ENCODE results near the gene PLPPR1. TPM values are rescaled to one million over a fixed set of nuclear protein-coding genes. Genes with fewer than 3 reads are reported as not detected.

The PLPPR1 gene
- total RNA-seq, 1 experiment from 2014 or later = not detected

DNA sequence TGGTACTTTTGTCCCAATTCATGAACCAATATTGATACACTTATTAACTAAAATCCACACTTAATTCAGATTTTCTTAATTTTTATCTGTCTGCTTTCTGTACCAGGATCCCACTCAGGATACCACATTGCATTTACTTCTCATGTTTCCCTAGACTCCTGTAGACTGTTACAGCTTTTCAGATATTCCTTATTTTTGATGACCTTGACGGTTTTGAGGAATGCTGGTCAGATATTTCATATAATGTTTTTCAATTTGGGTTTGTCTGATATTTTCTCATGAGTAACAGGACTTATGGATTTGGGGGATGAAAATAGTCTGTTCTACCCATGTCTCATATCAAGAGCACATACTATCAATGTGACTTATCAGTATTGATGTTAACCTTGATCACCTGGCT, 37.4 kb downstream of the PLPPR1 start:
- DNase-seq (ENCODE audit: low read depth, low spot score) (no peak), ATAC-seq (no peak)
- RAD21 ChIA-PET (ENCODE audit: low non-redundant PET in 1 of 2, low total read pairs in 2 of 2, uncharacterized antibody in 2 of 2, unreplicated experiment in 2 of 2) = no interaction called here
- Histone ChIP-seq H3K36me3 (ENCODE audit: control insufficient read depth in 1 of 2, insufficient read depth in 2 of 2, low read length in 2 of 2) (no peaks in the 10 kb centered on the region), H3K9ac (ENCODE audit: low read length) (no peak overlapping the region), H3K79me2 (ENCODE audit: insufficient read depth, low read length) (no peaks in the 10 kb centered on the region), H3K9me2 (ENCODE audit: insufficient read depth) (no peaks in the 10 kb centered on the region), H3K4me2 (ENCODE audit: low read length) (no peak overlapping the region), H3K4me3 (replicated peaks in 1 of 2; ENCODE audit: low read depth in 1 of 2, low read length in 2 of 2) (no peak overlapping the region), H4K20me1 (ENCODE audit: insufficient read depth) (no peaks in the 10 kb centered on the region), H3K27me3 (ENCODE audit: insufficient read depth, low read length) (peaks cover 15% of the 10 kb centered on the region; the same call in 1 of the 2 replicates), H3K27ac (ENCODE audit: low read depth, low read length) (no peak overlapping the region), H2AFZ (ENCODE audit: low read depth, low read length, poor library complexity, severe bottlenecking) (no peak overlapping the region), H3K9me3 (ENCODE audit: control insufficient read depth in 1 of 2, insufficient read depth in 1 of 2, low read depth in 1 of 2, low read length in 2 of 2) (no peaks in the 10 kb centered on the region), H3K4me1 (ENCODE audit: control insufficient read depth in 1 of 2, insufficient read depth in 2 of 2, low read length in 2 of 2) (no peaks in the 10 kb centered on the region)
- BruUV-seq (replicated peaks) = no TSS peak
- POLR2A ChIA-PET = no interaction called here
- CTCF ChIA-PET = no interaction called here
- TF ChIP-seq, protein P1, sequence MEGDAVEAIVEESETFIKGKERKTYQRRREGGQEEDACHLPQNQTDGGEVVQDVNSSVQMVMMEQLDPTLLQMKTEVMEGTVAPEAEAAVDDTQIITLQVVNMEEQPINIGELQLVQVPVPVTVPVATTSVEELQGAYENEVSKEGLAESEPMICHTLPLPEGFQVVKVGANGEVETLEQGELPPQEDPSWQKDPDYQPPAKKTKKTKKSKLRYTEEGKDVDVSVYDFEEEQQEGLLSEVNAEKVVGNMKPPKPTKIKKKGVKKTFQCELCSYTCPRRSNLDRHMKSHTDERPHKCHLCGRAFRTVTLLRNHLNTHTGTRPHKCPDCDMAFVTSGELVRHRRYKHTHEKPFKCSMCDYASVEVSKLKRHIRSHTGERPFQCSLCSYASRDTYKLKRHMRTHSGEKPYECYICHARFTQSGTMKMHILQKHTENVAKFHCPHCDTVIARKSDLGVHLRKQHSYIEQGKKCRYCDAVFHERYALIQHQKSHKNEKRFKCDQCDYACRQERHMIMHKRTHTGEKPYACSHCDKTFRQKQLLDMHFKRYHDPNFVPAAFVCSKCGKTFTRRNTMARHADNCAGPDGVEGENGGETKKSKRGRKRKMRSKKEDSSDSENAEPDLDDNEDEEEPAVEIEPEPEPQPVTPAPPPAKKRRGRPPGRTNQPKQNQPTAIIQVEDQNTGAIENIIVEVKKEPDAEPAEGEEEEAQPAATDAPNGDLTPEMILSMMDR (IDR thresholded peaks at IDR 0.05 in 2 of 3, conservative IDR thresholded peaks at IDR 0.05 in 1 of 3; ENCODE audit: borderline replicate concordance in 1 of 3, insufficient read depth in 1 of 3, low read depth in 2 of 3, low read length in 2 of 3) = no peak
- TF ChIP-seq, protein P2, sequence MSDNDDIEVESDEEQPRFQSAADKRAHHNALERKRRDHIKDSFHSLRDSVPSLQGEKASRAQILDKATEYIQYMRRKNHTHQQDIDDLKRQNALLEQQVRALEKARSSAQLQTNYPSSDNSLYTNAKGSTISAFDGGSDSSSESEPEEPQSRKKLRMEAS (IDR thresholded peaks at IDR 0.05) = no peak
- TF ChIP-seq ELF1 (IDR thresholded peaks at IDR 0.05; ENCODE audit: borderline replicate concordance, low read depth) (no peak), EGR1 (IDR thresholded peaks at IDR 0.05; ENCODE audit: low read depth) (no peak), ZFX (IDR thresholded peaks at IDR 0.05) (no peak), FOSL1 (IDR thresholded peaks at IDR 0.05; ENCODE audit: low read depth) (no peak), EZH2 (IDR thresholded peaks at IDR 0.05) (no peak), ZNF274 (IDR thresholded peaks at IDR 0.05; ENCODE audit: low read depth, low read length) (no peak), CEBPB (IDR thresholded peaks at IDR 0.05; ENCODE audit: low read depth) (no peak), TCF7L2 (IDR thresholded peaks at IDR 0.05; ENCODE audit: borderline replicate concordance, extremely low read depth, insufficient read depth, insufficient read length) (no peak)
- intact Hi-C loops (cut with micrococcal nuclease) = no loop called here
